Measurements from ENCODE around the gene GFAP.

Gene GFAP

GRCh38 chr17:44887971-44888954, 27.0 kb downstream of the GFAP start:
- Histone ChIP-seq H3K27me3 (no peaks in the 10 kb centered on the region), H3K4me3 (ENCODE audit: low read depth in 1 of 2, low read length in 1 of 2) (peak overlapping the region in 1 of 2 experiments; percentile 22), H3K36me3 (peaks cover 38% of the 10 kb centered on the region), H3K9me3 (no peaks in the 10 kb centered on the region), H3K27ac (peak overlapping the region; percentile 82), H3K4me1 (ENCODE audit: control insufficient read depth in 1 of 2, insufficient read depth in 1 of 2, low read depth in 1 of 2, low read length in 1 of 2) (peaks cover 30 to 31% of the 10 kb centered on the region in 2 experiments)
- no peak for TF ChIP-seq CTCF (IDR thresholded peaks at IDR 0.05)

DNA sequence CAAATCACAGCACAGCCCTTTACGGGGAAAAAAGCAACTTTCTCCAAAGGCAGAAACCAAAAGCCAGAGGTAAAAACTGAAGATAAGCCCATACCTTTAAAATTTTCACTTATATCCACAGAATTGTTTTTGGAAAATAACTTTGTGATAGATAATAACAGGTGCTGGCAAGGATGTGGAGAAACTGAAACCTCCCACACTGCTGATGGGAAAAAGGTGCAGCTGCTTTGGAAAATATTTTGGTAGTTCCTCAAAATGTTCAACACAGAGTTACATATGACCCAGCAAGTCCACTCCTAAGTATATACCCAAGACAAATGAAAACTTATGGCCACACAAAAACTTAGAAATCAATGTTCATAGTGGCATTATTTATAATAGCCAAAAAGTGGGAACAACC, 28.3 kb downstream of the GFAP start:
- no peaks in the 10 kb centered on the region for H3K27me3 ChIP-seq
- H3K36me3 ChIP-seq = peaks cover 44% of the 10 kb centered on the region
- H3K27ac ChIP-seq = peak overlapping the region; percentile 82
- H3K9me3 ChIP-seq = no peaks in the 10 kb centered on the region
- no peak for TF ChIP-seq CTCF (IDR thresholded peaks at IDR 0.05)
- no peak overlapping the region for H3K4me3 ChIP-seq (ENCODE audit: low read depth in 1 of 2, low read length in 1 of 2)
- H3K4me1 ChIP-seq (ENCODE audit: control insufficient read depth in 1 of 2, insufficient read depth in 1 of 2, low read depth in 1 of 2, low read length in 1 of 2) = peaks cover 30 to 31% of the 10 kb centered on the region in 2 experiments

DNA sequence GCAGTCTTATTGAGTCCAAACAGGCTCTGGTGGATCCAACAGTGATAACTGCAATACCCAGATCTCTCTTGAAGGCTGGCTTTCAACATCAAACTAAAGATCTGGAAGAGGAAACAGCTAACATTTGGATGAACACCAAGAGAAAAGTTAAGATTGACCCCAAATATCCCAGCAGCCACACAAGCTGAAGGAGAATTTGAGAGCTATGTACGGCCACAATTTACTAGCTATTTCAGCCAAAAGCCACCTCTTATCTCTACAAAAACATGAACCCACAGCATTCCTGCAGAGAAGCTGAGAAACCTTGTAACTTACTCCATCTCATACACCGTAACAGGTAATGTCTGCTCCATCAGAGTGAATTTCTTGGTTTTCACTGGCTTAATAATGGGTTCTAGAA, 30.4 kb downstream of the GFAP start:
- Histone ChIP-seq H3K9me3 (no peaks in the 10 kb centered on the region), H3K4me3 (ENCODE audit: low read depth in 1 of 2, low read length in 1 of 2) (no peak overlapping the region), H3K27ac (no peak overlapping the region), H3K36me3 (peaks cover 57% of the 10 kb centered on the region), H3K4me1 (ENCODE audit: control insufficient read depth in 1 of 2, insufficient read depth in 1 of 2, low read depth in 1 of 2, low read length in 1 of 2) (peaks cover 30 to 31% of the 10 kb centered on the region in 2 experiments), H3K27me3 (no peaks in the 10 kb centered on the region)
- TF ChIP-seq CTCF (IDR thresholded peaks at IDR 0.05) = no peak

GRCh38 chr17:44881145-44881544, 34.2 kb downstream of the GFAP start:
- Histone ChIP-seq H3K4me3 (ENCODE audit: low read depth in 1 of 2, low read length in 1 of 2) (no peak overlapping the region), H3K4me1 (ENCODE audit: control insufficient read depth in 1 of 2, insufficient read depth in 1 of 2, low read depth in 1 of 2, low read length in 1 of 2) (no peaks in the 10 kb centered on the region), H3K36me3 (peaks cover 92% of the 10 kb centered on the region), H3K27me3 (no peaks in the 10 kb centered on the region), H3K9me3 (no peaks in the 10 kb centered on the region), H3K27ac (no peak overlapping the region)
- no peak for TF ChIP-seq CTCF (IDR thresholded peaks at IDR 0.05)

- Histone ChIP-seq H3K27ac (no peak overlapping the region), H3K4me1 (ENCODE audit: control insufficient read depth in 1 of 2, insufficient read depth in 1 of 2, low read depth in 1 of 2, low read length in 1 of 2) (no peaks in the 10 kb centered on the region), H3K9me3 (no peaks in the 10 kb centered on the region), H3K4me3 (ENCODE audit: low read depth in 1 of 2, low read length in 1 of 2) (no peak overlapping the region), H3K36me3 (peaks cover 94% of the 10 kb centered on the region), H3K27me3 (no peaks in the 10 kb centered on the region)
- TF ChIP-seq CTCF (IDR thresholded peaks at IDR 0.05) = no peak
Observed at GRCh38 chr17:44880062-44880461, 35.2 kb downstream of the GFAP start.
